CD8-positive, alpha-beta memory T cell (primary cell): ENCODE measurements around the gene PPFIA1. TPM values are rescaled to one million over a fixed set of nuclear protein-coding genes. Genes with fewer than 3 reads are reported as not detected.
A peak's percentile ranks its signal among the peaks of the same experiment; 100 is the strongest.

Experiments used
- CTCF ChIA-PET: fragments of 350-600 bp; sonication (Branson Sonifier 250); formaldehyde crosslinking; loops from one replicate; lab custom pipeline; 2021; ENCODE audit warnings: antibody characterized with exemption; lab: Charles Lee
- POLR2A ChIA-PET: fragments of 350-600 bp; sonication (Branson Sonifier 250); formaldehyde crosslinking; loops from one replicate; lab custom pipeline; 2021; ENCODE audit warnings: antibody characterized with exemption; lab: Charles Lee
- DNase-seq, 5 donors: peaks; one replicate each; pipeline versions ENCODE4 v3.0.0 to v3.0.0-alpha.2; 2020 to 2022; ENCODE audit warnings: mixed read lengths in 1 of 5
- H3K27ac ChIP-seq: one replicate; pipeline ENCODE4 v1.7.0; 2013; ENCODE audit warnings: low read depth, mild to moderate bottlenecking, low read length, moderate library complexity
- H3K27me3 ChIP-seq: 2 replicates; pipeline ENCODE4 v1.7.0; 2013; ENCODE audit warnings: low read length, mild to moderate bottlenecking; ENCODE audit not compliant: insufficient read depth, poor library complexity, severe bottlenecking
- H3K36me3 ChIP-seq: 2 replicates; pipeline ENCODE4 v1.7.0; 2013; ENCODE audit warnings: mild to moderate bottlenecking, low read length, moderate library complexity; ENCODE audit not compliant: insufficient read depth
- H3K4me1 ChIP-seq: 2 replicates; pipeline ENCODE4 v1.7.0; 2013; ENCODE audit warnings: mild to moderate bottlenecking, low read length, moderate library complexity; ENCODE audit not compliant: insufficient read depth
- H3K4me3 ChIP-seq: 2 replicates; pipeline ENCODE4 v1.7.0; 2013; ENCODE audit warnings: mild to moderate bottlenecking, low read length
- H3K9me3 ChIP-seq: 2 replicates; pipeline ENCODE4 v1.7.0; 2013; ENCODE audit warnings: mild to moderate bottlenecking, low read length
- H3K27ac Mint-ChIP-seq, 8 donors: one replicate each; pipeline ENCODE4 v1.8.0; 2020 to 2021; ENCODE audit warnings: mixed read lengths in 8 of 8, mild to moderate bottlenecking in 6 of 8, inconsistent platforms in 3 of 8, moderate library complexity in 3 of 8
- H3K27me3 Mint-ChIP-seq, 2 donors: one replicate each; pipeline ENCODE4 v1.8.0; 2020 to 2021; ENCODE audit warnings: mixed read lengths in 2 of 2, mild to moderate bottlenecking in 1 of 2, moderate library complexity in 1 of 2
- H3K36me3 Mint-ChIP-seq, 3 donors: one replicate each; pipeline ENCODE4 v1.8.0; 2020 to 2021; ENCODE audit warnings: mixed read lengths in 3 of 3, inconsistent platforms in 1 of 3, mild to moderate bottlenecking in 1 of 3
- H3K4me1 Mint-ChIP-seq, 3 donors: one replicate each; pipeline ENCODE4 v1.8.0; 2020 to 2021; ENCODE audit warnings: mixed read lengths in 3 of 3, inconsistent platforms in 1 of 3, mild to moderate bottlenecking in 1 of 3
- H3K4me3 Mint-ChIP-seq, 7 donors: one replicate each; pipeline ENCODE4 v1.8.0; 2020 to 2021; ENCODE audit warnings: mixed read lengths in 7 of 7, mild to moderate bottlenecking in 6 of 7, moderate library complexity in 4 of 7, inconsistent platforms in 2 of 7
- H3K9me3 Mint-ChIP-seq, 5 donors: one replicate each; pipeline ENCODE4 v1.8.0; 2020 to 2022; ENCODE audit warnings: mixed read lengths in 5 of 5, mild to moderate bottlenecking in 3 of 5, moderate library complexity in 2 of 5, inconsistent platforms in 1 of 5
- polyA plus RNA-seq: library from polyadenylated mRNA; unstranded; fragments of 300-500 nt; fragmentation: Illumina TruSeq; gene quantifications from one replicate; pipeline ENCODE4 v1.2.3, GENCODE V29; 2021
- total RNA-seq, 2 experiments: library from RNA; stranded (reverse); gene quantifications; one replicate each; pipeline ENCODE4 v1.2.3, GENCODE V29; 2021

PPFIA1 gene
- total and polyA plus RNA-seq, 3 experiments from 2014 or later: 18.8 to 44.4 (median 39.9) TPM

GRCh38 chr11:70322666-70323065 lies 52.2 kb downstream of the PPFIA1 start:
- H3K36me3 ChIP-seq: peaks cover 36% of the 10 kb centered on the region
- H3K4me3 ChIP-seq: no peak overlapping the region
- no peaks in the 10 kb centered on the region for H3K27me3 ChIP-seq
- H3K4me1 ChIP-seq: no peaks in the 10 kb centered on the region
- no peak for DNase-seq
- POLR2A ChIA-PET: no interaction called here
- H3K27ac ChIP-seq: no peak overlapping the region
- Mint-ChIP-seq H3K27me3 (no peaks in the 10 kb centered on the region), H3K4me3 (no peak overlapping the region), H3K9me3 (no peaks in the 10 kb centered on the region), H3K36me3 (peaks cover 5 to 49% (median 22%) of the 10 kb centered on the region in 3 donors), H3K27ac (no peak overlapping the region), H3K4me1 (peaks cover 0 to 7% (median 2%) of the 10 kb centered on the region in 3 donors)
- no peaks in the 10 kb centered on the region for H3K9me3 ChIP-seq
- CTCF ChIA-PET: no interaction called here

GRCh38 chr11:70323806-70324205 lies 53.3 kb downstream of the PPFIA1 start:
- no peaks in the 10 kb centered on the region for H3K27me3 Mint-ChIP-seq
- no peak for DNase-seq
- H3K4me3 Mint-ChIP-seq: no peak overlapping the region
- ChIA-PET CTCF (no interaction called here), POLR2A (no interaction called here)
- no peak overlapping the region for H3K4me3 ChIP-seq
- no peaks in the 10 kb centered on the region for H3K9me3 ChIP-seq
- H3K9me3 Mint-ChIP-seq: no peaks in the 10 kb centered on the region
- H3K27ac ChIP-seq: no peak overlapping the region
- H3K36me3 ChIP-seq: peaks cover 44% of the 10 kb centered on the region
- peaks cover 11 to 59% (median 26%) of the 10 kb centered on the region in 3 donors for H3K36me3 Mint-ChIP-seq
- H3K27ac Mint-ChIP-seq: peak overlapping the region in 2 of 8 donors; percentile 59 to 81
- peaks cover 0 to 7% (median 2%) of the 10 kb centered on the region in 3 donors for H3K4me1 Mint-ChIP-seq
- no peaks in the 10 kb centered on the region for H3K4me1 ChIP-seq
- H3K27me3 ChIP-seq: no peaks in the 10 kb centered on the region

- H3K36me3 ChIP-seq: peaks cover 46% of the 10 kb centered on the region
- Mint-ChIP-seq H3K9me3 (no peaks in the 10 kb centered on the region), H3K27ac (peak overlapping the region in 4 of 8 donors; percentile 6 to 35 (median 27)), H3K4me3 (no peak overlapping the region), H3K36me3 (peaks cover 11 to 62% (median 26%) of the 10 kb centered on the region in 3 donors), H3K4me1 (peaks cover 0 to 7% (median 2%) of the 10 kb centered on the region in 3 donors), H3K27me3 (no peaks in the 10 kb centered on the region)
- no peak overlapping the region for H3K4me3 ChIP-seq
- ChIA-PET CTCF (no interaction called here), POLR2A (no interaction called here)
- no peak for DNase-seq
- no peaks in the 10 kb centered on the region for H3K27me3 ChIP-seq
- no peak overlapping the region for H3K27ac ChIP-seq
- no peaks in the 10 kb centered on the region for H3K4me1 ChIP-seq
- H3K9me3 ChIP-seq: no peaks in the 10 kb centered on the region
Measured at GRCh38 chr11:70324376-70325115, 54.1 kb downstream of the PPFIA1 start.

GRCh38 chr11:70325824-70326223 lies 55.3 kb downstream of the PPFIA1 start:
- ChIA-PET POLR2A (no interaction called here), CTCF (no interaction called here)
- Histone ChIP-seq H3K36me3 (peaks cover 45% of the 10 kb centered on the region), H3K4me3 (no peak overlapping the region), H3K9me3 (no peaks in the 10 kb centered on the region), H3K27ac (no peak overlapping the region), H3K4me1 (no peaks in the 10 kb centered on the region), H3K27me3 (no peaks in the 10 kb centered on the region)
- Mint-ChIP-seq H3K36me3 (peaks cover 19 to 71% (median 31%) of the 10 kb centered on the region in 3 donors), H3K4me3 (no peak overlapping the region), H3K27me3 (no peaks in the 10 kb centered on the region), H3K9me3 (no peaks in the 10 kb centered on the region), H3K4me1 (peaks cover 0 to 7% (median 2%) of the 10 kb centered on the region in 3 donors), H3K27ac (no peak overlapping the region)
- DNase-seq: no peak

GRCh38 chr11:70326365-70326811 lies 55.9 kb downstream of the PPFIA1 start:
- CTCF ChIA-PET: no interaction called here

GRCh38 chr11:70326833-70327232 lies 56.3 kb downstream of the PPFIA1 start:
- Mint-ChIP-seq H3K4me3 (no peak overlapping the region), H3K9me3 (no peaks in the 10 kb centered on the region), H3K27me3 (no peaks in the 10 kb centered on the region), H3K27ac (peak overlapping the region in 1 of 8 donors; percentile 2), H3K36me3 (peaks cover 21 to 79% (median 31%) of the 10 kb centered on the region in 3 donors), H3K4me1 (peaks cover 0 to 7% (median 2%) of the 10 kb centered on the region in 3 donors)
- ChIA-PET CTCF (no interaction called here), POLR2A (no interaction called here)
- peaks cover 43% of the 10 kb centered on the region for H3K36me3 ChIP-seq
- H3K4me1 ChIP-seq: no peaks in the 10 kb centered on the region
- H3K27me3 ChIP-seq: no peaks in the 10 kb centered on the region
- H3K9me3 ChIP-seq: no peaks in the 10 kb centered on the region
- DNase-seq: no peak
- H3K27ac ChIP-seq: no peak overlapping the region
- no peak overlapping the region for H3K4me3 ChIP-seq

More at GRCh38 chr11:70326365-70326811, 55.9 kb downstream of the PPFIA1 start:
- H3K4me1 ChIP-seq: no peaks in the 10 kb centered on the region
- Mint-ChIP-seq H3K4me1 (peaks cover 0 to 7% (median 2%) of the 10 kb centered on the region in 3 donors), H3K9me3 (no peaks in the 10 kb centered on the region), H3K27me3 (no peaks in the 10 kb centered on the region), H3K4me3 (no peak overlapping the region), H3K27ac (no peak overlapping the region), H3K36me3 (peaks cover 19 to 76% (median 31%) of the 10 kb centered on the region in 3 donors)
- no peaks in the 10 kb centered on the region for H3K9me3 ChIP-seq
- no peak overlapping the region for H3K27ac ChIP-seq
- peaks cover 40% of the 10 kb centered on the region for H3K36me3 ChIP-seq
- H3K27me3 ChIP-seq: no peaks in the 10 kb centered on the region
- no peak for DNase-seq
- POLR2A ChIA-PET: no interaction called here
- H3K4me3 ChIP-seq: no peak overlapping the region

- no peaks in the 10 kb centered on the region for H3K4me1 ChIP-seq
- ChIA-PET CTCF (no interaction called here), POLR2A (no interaction called here)
- peaks cover 47% of the 10 kb centered on the region for H3K36me3 ChIP-seq
- Mint-ChIP-seq H3K27me3 (no peaks in the 10 kb centered on the region), H3K9me3 (no peaks in the 10 kb centered on the region), H3K27ac (no peak overlapping the region), H3K36me3 (peaks cover 25 to 78% (median 35%) of the 10 kb centered on the region in 3 donors), H3K4me3 (no peak overlapping the region), H3K4me1 (peaks cover 0 to 7% (median 2%) of the 10 kb centered on the region in 3 donors)
- H3K27me3 ChIP-seq: no peaks in the 10 kb centered on the region
- H3K27ac ChIP-seq: no peak overlapping the region
- no peaks in the 10 kb centered on the region for H3K9me3 ChIP-seq
- H3K4me3 ChIP-seq: no peak overlapping the region
- no peak for DNase-seq
Measured at GRCh38 chr11:70327717-70328116, 57.2 kb downstream of the PPFIA1 start.

- H3K27ac Mint-ChIP-seq: no peak overlapping the region
- no peaks in the 10 kb centered on the region for H3K9me3 ChIP-seq
- no peak overlapping the region for H3K27ac ChIP-seq
- no peaks in the 10 kb centered on the region for H3K9me3 Mint-ChIP-seq
- H3K4me3 ChIP-seq: no peak overlapping the region
- ChIA-PET POLR2A (no interaction called here), CTCF (no interaction called here)
- no peaks in the 10 kb centered on the region for H3K27me3 ChIP-seq
- peaks cover 32 to 79% (median 40%) of the 10 kb centered on the region in 3 donors for H3K36me3 Mint-ChIP-seq
- H3K36me3 ChIP-seq: peaks cover 54% of the 10 kb centered on the region
- H3K4me1 Mint-ChIP-seq: peaks cover 0 to 7% (median 2%) of the 10 kb centered on the region in 3 donors
- no peaks in the 10 kb centered on the region for H3K4me1 ChIP-seq
- no peaks in the 10 kb centered on the region for H3K27me3 Mint-ChIP-seq
- DNase-seq: no peak
- H3K4me3 Mint-ChIP-seq: no peak overlapping the region
Measured at GRCh38 chr11:70328556-70328955, 58.1 kb downstream of the PPFIA1 start.
